ENCODE results near the gene CTNNBL1.

Gene CTNNBL1

DNA sequence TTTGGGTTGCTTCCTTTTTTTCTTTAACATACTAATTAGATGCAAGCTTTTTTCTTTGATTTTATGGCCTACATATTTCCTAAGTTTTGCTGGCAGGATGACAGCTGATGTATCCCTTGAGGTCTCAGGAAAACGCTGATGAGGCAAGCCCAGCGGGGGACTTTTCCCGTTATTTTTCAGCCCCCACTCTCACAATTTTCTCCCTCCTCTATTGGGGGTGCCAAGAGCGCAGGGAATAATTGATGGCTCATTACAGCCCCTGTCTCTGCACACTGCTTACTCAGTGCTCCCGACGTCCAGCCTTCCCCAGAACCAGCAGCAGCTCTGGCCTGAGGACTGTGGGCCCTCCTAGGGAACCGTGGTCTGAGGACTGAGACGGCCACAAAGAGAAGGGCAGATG is 170.5 kb downstream of the CTNNBL1 start:
- no peak for DNase-seq

DNA sequence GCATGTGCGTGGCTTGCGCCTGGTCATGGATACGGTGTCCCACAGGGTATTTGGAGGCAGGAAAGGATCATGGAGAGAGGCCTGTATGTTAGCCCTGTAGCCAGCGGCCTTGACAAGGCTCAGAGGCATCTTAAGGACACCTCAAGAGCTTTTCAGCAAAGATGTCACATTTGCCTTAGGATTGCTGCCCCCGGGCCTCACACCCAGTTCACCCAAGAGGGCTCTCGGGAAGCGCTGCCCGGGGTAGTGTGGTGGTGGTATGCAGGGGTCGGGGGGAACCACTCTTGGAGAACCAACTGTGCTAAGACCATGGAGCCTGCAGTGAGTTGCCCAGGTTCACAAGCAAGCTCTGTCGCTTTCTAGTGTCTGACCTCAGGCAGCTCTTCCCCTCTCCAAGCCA is 172.2 kb downstream of the CTNNBL1 start:
- no peak for DNase-seq

DNA sequence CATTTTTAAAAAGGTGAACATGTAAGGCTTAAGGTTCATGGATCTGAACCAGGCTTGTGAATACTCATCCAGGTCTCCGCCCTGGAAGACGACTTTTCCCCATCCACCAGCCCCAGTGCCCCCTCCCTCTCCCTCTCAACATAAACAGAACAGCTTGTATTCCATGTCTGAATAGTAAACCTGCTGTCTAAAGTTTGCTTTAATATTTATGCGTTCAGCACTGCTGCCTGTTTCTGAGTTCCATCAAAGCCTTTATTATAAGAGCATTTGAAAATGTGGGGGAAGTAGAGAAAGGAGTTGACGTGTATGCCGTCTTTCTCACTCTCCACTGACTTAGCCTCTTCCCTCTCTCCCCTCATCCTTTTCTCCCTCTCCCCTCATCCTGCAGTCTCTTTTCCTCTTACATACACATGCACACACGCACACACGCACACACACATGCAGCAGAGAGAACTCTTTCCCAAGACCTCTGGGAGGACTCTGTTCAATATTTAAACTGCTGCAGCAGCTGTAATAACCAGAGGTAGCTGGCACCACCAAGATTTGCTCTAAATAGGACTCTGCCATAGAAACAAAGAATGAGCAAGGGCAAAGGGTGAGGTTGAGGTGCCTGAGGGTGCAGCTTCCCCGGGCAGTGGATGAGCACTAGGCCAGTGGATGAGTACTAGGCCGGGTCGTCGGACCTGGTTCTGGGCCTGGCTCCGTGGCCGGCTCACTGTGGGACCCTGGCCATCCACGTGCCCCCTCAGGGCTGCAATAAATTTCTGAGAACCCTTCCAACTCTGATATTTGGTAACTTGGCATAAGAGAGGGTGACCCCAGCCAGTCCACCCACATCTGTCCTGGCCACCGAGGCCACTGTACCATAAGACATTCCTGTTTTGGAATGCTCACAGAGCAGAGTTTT is 173.7 kb downstream of the CTNNBL1 start:
- DNase-seq: no peak

DNA sequence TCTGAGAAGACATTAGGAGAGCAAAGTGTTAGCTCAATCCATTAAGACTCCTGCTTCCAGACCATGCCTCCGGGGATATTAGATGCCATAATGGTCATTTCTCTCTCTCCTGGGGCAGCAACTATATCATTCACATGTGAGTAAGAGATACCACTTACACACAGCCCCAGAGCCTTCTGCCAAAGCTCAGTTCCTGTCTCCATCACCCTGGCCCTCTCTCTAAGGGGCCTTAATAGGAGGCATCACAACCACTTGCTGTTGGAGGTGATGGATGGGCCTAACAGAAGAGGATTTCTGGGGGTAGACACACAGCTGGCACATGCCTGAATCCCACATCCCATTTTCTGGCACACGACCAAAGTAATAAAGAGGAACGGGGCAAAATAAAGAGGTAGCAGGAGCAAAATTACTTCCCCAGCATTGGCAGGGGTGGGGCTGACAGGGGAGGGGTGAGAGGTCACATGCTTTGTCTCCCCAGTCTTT is 175.1 kb downstream of the CTNNBL1 start:
- no peak for DNase-seq

DNA sequence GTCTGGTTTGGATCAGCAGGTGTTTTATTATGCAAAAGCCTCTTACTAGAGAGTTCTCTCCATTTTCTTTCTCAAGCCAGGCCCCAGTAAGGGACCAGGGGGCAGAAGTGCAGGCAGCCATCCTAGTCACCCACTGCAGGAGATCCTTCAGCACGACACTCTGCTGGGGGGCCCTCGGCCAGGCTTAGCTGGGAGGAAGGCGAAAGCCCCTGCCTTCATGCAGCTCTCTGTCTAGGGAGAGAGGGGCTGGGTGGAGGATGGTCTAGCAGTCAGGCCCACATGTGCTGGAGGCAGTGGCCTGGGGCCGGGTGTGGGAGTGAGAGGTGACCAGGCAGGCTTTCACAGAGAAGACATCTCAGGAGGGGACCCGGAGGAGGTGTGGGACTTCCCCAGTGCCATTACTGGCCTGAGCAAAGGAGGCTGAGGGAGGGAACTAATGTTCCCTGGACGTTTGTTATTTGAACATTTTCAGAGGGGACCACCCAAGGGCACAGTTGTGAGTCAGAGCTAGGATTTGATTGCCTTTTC is 175.6 kb downstream of the CTNNBL1 start:
- DNase-seq: no peak

DNA sequence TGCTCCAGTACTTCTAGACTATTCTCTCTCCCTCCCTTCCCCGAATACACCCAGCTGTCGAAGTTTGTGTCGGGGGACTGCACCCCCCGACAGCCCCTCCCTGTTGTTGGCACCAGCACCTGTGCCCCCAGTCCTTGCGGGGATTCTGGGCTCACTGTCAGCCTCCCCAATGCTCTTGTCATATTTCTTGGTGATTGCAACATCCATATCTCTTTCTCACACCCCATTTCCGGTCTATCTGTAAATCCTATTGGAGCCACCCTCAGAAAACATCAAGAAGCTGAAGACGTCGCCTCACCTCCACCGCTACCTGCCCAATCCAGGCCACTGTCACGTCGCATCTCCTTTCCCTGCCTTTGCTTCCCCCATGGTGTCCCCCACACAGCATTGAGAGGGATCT is 176.5 kb downstream of the CTNNBL1 start:
- no peak for DNase-seq

DNA sequence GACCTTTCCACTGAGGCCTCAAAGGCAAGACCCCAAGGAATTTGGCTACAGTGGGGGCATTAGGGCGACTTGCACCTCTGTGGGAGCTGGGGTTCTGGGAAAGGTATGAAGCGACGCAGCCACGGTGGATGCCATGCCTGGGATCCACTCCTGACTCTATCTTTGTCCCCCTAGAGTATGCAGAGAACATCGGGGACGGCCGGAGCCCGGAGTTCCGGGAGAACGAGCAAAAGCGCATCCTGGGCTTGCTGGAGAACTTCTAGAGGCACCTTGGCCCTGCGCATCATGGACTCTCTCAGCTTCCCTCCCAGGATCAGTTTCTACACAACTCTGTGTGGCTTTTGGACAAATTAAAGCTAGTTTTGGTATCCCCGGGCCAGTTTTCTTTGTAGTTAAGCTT is 177.9 kb downstream of the CTNNBL1 start:
- no peak for DNase-seq

DNA sequence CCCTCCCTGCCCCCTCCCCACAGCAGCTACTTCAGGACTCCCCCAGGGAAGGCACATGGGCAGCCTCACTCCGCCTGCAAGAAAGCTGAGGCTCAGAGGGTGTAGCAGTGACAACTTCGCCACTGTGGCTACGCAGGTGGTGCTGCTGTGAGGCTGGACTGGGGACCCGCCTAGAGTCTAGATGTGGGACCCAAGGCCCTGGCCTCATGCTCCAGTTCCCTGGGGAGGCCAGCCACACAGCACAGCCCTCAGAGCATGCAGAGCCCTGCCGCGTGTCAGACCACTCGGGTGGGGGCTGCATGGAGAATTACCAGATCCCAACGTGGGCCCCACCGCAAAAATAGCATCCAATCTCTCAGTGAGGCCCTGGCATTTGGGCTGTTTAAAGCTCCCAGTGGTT is 178.3 kb downstream of the CTNNBL1 start:
- no peak for DNase-seq

DNA sequence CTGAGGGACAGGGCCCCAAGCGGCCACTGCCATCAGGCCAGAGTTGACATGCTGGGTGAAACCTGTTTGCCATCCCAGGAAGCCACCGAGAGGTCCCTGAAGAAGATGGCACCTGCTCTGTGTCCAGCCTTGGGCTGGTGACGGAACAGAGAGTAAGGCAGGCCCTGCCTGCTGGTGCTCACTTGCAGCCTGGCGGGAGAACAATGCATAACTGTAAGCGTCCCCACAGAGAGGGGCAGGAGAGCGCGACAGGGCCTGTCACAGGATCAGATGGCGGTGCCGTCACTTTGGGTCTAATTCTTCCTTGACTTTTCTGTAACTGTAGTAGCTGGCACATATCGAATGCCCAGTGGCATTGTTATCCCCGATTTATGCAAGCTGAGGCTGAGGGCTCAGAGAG is 180.1 kb downstream of the CTNNBL1 start:
- no peak for DNase-seq

DNA sequence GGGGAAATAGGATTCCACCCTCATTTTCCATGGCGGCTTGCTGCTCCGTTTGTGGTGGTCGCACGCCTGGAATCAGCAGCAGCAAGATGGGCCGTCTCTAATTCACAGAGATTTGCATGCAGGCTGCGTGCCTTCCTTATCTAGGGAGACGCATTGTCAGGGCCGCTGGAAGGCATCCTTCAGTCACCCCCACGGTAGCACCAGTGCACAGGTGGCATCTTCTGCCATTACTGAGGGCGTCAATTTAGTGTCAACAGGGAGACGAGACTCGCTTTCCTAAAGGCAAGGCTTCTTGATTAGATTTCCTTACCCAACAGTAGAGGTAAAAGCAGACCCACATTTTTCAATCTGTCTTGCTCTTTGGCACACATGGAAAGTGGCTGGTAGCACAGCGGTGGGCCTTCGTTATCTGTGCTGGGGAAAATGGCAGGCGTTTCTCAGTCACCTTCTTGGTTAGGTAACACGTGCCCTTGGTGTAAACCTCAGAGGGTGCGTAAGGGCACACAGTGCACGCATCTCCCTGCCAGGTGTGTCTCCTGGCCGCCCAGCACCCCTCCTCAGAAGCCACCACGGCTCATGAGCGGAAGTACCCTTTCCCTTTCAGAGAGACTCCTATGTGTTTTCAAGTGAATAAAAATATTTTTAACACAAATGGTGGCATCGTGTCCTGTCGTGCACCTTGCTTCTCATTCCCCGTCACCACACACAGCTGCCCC is 181.8 kb downstream of the CTNNBL1 start:
- no peak for DNase-seq

DNA sequence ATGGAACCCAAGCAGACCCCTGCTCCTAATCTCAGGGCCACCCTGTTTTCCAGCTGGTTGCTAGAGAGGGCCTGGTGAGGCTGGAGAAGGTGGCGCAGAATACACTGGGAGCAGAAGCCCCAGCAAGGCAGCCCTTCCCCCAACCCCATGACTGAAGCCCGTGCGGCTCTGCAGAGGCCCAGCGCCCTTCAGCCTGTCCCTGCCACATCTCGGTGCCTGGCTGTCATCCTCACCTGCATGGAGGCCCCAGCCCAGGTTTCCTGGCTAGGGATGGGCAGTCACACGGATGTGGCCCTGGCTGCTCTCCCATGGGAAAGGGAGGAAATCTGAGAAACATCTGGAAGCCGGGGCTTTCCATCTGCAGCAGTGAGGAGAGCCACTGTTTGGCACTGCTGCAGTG is 183.0 kb downstream of the CTNNBL1 start:
- DNase-seq: no peak

DNA sequence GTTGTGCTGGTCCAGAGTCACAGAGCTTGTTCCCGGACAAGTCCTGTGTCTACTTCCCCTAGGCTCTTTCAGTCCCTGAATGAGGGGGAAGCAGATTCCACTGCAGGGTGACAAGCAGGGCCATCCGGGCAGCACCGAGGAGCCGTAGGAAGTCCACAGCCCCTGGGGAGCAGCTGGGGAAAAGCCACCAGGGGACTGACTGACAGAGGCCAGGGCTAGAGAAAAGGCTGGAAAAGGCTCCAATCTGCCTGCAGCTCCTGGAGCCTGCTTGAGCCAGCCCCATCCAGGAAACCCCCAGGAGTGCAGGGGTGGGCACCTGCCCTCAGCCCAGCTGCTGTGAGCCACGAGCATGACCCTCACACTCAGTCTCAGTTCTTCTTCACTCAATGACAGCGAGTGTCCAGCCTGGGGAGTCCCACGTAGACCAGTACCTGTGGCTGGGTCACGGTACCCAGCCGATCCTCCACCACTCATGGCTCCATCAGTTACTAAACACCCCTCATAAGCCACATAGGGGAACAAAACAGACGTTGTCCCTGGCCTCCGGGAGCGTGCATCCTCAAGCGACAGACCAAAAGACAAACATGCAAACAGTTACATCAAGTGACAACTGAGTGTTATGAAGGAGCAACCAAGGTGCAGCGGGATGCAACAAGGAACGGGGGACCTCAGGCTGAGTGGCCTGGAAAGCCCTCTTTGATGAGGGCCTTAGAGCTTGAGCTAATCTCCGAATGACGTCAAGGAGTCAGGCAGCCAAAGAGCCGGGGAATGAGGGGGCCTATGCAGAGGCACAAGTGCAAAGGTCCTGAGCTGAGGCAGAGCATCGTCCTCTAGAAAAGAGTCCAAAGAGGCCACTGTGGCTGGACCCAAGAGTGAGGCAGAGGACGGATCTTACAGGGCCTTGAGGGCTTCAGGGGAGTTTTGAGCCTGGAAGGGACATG is 184.3 kb downstream of the CTNNBL1 start:
- no peak for DNase-seq

DNA sequence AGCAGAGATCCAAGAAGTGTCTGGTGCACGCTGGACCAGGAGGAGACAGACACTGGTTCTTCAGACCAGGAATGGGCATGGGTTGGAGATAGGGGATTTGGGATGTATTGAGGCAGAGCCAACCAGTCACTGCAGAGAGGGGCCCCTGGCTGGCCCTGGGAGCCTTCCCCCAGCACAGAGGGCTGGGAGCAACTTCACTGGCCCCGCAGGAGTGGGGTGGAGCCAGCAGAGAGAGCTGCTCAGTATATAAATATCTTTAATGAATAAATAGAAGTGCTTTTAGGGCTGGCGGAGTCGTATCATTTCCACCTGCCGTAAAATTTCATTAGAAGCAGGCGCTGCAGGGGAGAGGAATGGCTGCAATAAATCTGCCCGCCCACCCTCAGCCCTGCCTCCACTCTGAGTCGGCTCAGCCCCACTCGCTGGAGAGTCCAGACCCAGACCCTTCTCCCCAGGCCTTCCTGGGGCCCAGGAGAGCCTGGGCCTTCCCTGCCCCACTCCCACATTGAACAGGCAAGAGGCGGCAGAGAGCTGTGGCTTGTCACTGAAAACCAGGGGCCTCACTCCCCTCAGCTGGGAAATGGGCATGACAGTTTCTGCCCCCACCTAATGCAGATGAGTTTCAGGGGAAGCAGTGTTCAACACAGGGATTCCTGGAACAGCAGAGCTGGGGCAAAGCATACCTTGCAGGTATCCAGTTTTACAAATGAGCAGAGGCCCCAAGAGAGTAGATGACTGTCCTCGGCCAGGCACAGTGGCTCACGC is 185.2 kb downstream of the CTNNBL1 start:
- DNase-seq: no peak

DNA sequence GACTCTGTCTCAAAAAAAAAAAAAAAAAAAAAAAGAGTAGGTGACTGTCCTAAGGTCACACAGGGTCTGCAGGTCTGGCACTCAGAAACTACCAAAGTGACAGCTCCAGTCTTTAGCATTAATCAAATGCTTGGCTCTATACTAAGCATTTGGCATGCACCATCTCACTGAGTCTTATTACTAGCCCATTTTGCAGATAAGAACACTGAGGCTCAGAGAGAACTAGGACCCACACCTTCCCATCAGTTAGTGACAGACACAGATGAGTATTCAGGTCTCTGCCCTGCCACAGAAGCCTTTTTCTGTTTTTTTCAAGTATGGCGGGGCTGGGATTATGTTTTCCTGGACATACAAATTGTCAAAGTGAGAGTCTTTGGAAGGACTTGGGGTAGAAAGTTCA is 186.0 kb downstream of the CTNNBL1 start:
- no peak for DNase-seq

DNA sequence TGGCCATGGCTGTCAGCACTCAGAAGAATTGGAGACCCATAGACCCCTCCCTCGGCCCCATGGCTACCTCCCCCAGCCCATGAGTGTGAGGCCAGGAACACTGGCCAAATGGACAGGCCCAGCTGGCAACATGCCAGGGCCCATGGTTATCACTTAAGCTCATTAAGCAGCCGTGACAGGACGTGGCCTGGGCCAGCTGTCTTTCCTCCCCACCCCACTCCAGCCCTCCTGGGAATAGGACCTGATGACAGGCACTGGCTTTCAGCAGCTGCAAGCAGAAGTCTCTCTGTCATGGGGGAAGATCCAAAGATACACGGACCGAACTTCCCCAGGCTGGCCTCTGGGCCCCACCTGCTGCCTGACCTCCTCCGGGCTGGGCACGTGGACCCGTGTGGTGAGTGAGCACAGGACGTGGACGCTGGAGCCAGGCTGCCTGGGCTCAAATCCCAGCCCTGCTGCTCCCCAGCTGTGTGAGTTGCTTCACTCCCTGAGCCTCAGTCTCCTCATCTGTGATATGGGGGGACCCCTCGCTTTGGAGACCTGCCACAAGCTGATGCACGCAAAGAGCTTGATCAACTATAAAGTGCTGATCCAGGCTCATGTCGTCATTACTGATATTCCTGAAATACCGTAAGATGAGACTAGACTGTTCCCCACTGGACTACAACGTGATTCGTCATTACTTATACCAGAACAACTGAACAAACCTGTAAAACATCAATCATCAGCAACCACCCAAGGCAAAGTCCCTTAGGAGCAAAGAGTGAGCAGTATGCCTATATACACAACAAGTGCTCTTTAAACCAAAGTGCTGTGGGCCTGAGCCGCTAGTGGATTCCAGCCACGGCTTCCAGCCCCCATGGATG is 187.1 kb downstream of the CTNNBL1 start:
- DNase-seq: no peak

DNA sequence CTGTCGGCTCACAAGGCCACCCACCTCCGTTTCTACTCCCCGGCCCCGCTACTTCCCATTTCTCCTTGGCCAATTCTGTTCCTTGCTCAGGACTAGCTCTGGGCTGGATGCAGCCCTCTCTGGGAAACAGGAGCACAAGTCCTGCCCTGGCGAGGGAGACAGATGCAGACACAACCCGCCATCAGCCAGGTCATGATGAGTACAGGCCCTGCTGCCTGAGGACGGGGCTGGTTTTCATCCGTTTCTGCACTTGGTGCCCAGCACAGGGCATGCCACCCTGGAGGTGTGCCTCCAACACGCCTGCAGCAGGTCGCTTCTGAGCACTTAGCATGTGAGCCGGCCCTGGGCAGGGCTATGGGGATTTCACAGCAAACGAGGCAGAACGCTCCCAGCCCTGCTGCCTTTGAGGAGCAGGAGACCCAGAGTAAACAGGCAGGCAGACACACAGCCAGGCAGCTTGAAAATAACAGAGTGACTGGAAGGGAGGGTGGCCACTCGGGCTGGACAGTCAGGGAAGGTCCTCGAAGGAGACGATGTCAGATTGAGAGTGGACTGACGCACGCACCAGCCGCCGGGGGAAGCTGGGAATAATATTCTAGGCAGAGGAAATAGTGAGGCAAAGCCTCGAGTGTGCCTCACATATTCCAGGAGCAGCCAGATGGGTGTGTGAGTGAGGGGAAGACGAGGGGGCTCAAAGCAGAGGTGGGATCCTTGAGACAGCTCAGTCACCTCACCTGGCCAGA is 187.9 kb downstream of the CTNNBL1 start:
- no peak for DNase-seq

DNA sequence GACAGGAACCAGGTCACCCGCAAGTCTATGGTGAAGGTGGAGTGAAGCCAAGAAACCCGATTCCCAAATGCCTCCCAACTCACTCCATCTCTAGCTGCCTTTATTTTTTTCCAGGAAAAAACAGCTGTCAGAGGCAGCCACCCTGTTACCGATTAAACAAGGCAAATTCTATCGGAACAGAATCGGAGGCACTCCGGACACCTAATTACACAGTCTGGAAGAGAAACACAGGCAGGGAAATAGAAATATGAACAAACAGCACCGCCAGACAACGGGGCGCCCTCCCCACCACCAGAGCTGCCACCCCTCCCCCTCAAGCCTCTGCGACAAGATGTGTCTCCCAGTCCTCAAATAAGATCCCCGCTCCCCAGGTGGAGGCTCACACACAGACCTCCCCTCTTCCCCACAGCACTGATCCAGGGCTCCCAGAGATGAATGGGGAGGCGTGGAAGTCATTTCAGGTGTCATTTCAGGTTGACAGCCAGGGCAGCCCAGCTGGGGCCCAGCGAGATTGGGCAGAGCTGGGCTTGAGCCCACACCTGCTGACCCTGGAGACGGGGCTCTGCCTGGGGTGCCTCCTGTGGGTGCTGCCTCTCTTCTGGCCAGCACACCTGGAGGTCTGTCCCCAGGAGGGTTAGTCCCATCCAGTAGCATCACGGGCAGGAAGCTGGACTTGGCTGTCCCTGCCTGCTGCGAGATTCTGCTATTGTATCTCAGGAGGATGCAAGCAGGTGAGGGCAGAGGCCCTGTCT is 189.3 kb downstream of the CTNNBL1 start:
- DNase-seq: no peak

DNA sequence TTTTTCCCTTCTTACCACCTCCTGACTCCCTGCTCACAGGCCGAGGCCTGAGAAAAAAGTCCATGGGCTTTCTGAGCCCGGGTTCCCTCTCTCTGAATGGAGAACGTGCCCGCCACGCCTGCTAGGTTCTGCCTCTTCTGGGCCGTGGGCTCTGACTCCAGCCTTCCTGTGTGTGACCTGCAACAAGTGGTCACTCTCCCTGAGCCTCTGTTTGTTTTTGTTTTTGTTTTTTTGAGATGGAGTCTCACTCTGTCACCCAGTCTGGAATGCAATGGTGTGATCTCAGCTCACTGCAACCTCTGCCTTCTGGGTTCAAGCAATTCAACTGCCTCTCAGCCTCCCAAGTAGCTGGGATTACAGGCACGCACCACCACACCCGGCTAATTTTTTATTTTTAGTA is 191.2 kb downstream of the CTNNBL1 start:
- DNase-seq: no peak

Measured in CD4-positive, alpha-beta T cell treated with Interferon gamma for 1 hour (primary cell).